GM19025 (cell line): Measurements from ENCODE around the gene TRIM61.
"Not testable (repeated sequence)": the region's sequence is repeated elsewhere in the genome, so short reads cannot be mapped to it uniquely, and the experiment has no call there.

Experiments used
- ATAC-seq: cut with Tn5 transposase; IDR thresholded peaks from one replicate; pipeline ENCODE4 v1.9.1; 2021; ENCODE audit warnings: mild to moderate bottlenecking, low read depth, moderate library complexity; ENCODE audit not compliant: unreplicated experiment

The TRIM61 gene

GRCh38 chr4:164977243-164978164 lies at the start of gene TRIM61:
Gene TRIM61 (minus strand): TSS chr4:164977657. CDS start chr4:164970002, 7,655 bp downstream.
- ATAC-seq, result peak; percentile 100

DNA sequence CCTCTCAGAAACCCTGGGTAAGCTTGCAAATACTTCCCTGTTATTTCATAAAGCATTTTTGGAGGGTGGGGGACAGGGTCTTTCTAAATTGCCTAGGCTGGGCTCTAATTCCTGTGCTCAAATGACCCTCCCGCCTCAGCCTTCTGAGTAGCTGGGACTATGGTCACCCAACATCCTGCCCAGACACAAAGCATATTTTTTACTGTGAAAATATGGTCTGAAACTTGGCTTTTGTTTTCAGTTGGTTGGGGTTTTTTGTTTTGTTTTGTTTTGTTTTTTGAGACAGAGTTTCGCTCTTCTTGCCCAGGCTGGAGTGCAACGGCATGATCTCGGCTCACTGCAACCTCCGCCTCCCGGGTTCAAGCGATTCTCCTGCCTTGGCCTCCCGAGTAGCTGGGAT lies 48.3 kb upstream of the TRIM61 start:
- not testable (repeated sequence) for ATAC-seq

- ATAC-seq, result not testable (repeated sequence)
These were observed 42.5 kb upstream of the TRIM61 start for GRCh38 chr4:165019995-165020394.

DNA sequence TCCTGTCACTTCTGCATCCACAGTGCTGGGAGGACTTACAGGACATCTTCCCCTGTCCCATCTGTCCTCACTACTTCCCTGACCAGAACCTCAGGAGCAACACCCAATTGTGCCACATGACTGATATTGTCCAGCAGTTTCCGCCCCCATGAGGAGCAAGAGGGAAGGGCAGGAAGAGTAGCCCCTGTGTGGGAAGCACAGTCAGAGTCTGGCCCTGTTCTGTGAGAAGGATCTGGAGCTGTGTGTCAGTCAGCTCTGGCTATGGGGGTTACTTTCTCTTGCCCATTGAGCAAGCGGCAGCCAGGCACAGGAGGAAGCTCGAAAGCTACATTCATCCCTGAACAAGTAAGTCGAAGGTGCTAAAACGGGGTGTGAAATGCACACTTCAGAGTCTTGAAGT lies 39.5 kb upstream of the TRIM61 start:
- ATAC-seq, result peak; percentile 55

DNA sequence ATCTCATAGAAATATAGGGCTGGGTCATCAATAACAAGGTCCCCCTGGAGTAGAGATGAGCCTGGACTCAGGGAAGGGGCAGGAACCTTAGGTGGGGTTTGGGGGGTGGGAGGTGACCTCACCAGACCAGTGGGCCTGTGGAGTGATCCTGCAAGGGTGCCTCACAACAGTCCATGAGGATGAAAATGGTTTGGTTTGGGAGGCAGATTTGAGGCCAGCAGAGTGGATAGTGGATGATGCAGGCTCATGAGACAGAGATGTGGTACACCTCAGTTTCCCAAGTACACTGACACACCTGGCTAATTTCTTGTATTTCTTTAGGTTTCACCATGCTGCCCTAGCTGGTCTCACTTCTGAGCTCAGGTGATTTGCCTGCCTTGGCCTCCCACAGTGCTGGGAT lies 36.2 kb upstream of the TRIM61 start:
- no peak for ATAC-seq

GRCh38 chr4:165011403-165011802 lies 33.9 kb upstream of the TRIM61 start:
- no peak for ATAC-seq

DNA sequence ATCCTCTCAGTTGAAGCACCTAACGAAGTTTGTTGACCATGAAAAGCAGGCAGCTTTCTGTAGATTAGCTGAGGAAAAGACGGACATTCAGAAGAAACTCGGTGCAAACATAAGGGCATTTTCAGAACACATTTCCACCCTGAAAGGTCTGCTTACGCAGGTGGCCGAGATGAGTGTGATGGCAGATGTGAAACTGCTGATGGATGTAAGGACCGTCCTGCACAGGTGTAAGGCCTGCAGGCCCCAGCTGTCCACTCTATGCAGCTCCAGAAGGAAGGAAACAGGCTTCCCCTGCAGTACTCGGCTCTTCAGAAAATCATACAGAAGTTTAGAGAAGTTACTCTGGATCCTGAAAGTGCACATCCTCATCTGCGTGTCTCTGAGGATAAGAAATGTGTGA lies 33.5 kb upstream of the TRIM61 start:
- no peak for ATAC-seq

DNA sequence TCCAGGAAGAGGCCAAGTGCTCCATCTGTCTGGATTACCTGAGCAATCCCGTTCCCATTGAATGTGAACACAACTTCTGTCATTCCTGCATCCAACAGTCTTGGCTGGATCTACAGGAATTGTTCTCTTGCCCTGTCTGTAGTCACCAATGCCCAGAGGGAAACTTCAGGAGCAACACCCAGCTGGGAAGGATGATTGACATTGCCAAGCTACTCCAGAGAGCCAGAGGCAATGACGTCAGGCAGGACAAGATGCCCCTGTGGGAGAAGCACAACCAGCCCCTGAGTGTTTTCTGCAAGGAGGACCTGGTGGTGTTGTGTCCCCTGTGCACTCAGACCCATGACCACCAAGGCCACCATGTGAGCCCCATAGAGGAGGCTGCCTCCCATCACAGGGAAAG lies 33.0 kb upstream of the TRIM61 start:
- ATAC-seq, result no peak

GRCh38 chr4:165009493-165010227 lies 32.2 kb upstream of the TRIM61 start:
- peak; percentile 54 for ATAC-seq

- no peak for ATAC-seq
These were observed 29.4 kb upstream of the TRIM61 start for GRCh38 chr4:165006886-165007285.

GRCh38 chr4:165006456-165006855 lies 29.0 kb upstream of the TRIM61 start:
- ATAC-seq, result no peak

GRCh38 chr4:165005352-165005925 lies 28.0 kb upstream of the TRIM61 start:
- ATAC-seq, result no peak

- not testable (repeated sequence) for ATAC-seq
These were observed 24.5 kb upstream of the TRIM61 start for GRCh38 chr4:165001957-165002356.

DNA sequence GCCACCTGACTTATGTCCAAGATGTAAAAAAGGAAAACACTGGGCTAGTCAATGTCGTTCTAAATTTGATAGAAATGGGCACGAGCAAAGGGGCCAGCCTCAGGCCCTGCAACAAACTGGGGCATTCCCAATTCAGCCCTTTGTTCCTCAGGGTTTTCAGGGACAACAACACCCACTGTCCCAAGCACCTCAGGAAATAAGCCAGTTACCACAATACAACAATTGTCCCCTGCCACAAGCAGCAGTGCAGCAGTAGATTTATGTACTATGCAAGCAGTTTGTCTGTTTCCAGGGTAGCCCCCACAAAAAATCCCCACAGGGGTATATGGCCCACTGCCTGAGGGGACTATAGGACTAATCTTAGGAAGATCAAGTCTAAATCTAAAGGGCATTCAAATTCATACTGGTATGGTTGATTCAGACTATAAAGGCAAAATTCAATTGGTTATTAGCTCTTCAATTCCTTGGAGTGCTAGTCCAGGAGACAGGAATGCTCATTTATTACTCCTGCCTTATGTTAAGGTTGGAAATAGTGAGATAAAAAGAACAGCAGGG lies 21.1 kb upstream of the TRIM61 start:
- not testable (repeated sequence) for ATAC-seq

- no peak for ATAC-seq
These were observed 20.5 kb upstream of the TRIM61 start for GRCh38 chr4:164997941-164998340.

- ATAC-seq, result no peak
These were observed 19.9 kb upstream of the TRIM61 start for GRCh38 chr4:164997324-164997723.

- not testable (repeated sequence) for ATAC-seq
These were observed 18.7 kb upstream of the TRIM61 start for GRCh38 chr4:164996123-164996522.

DNA sequence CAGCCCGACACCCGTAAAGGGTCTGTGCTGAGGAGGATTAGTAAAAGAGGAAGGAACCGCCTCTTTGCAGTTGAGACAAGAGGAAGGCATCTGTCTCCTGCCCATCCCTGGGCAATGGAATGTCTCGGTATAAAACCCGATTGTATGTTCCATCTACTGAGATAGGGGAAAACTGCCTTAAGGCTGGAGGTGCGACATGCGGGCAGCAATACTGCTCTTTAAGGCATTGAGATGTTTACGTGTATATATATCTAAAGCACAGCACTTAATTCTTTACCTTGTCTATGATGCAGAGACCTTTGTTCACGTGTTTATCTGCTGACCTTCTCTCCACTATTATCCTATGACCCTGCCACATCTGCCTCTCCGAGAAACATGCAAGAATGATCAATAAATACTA lies 13.3 kb upstream of the TRIM61 start:
- ATAC-seq, result not testable (repeated sequence)

- no peak for ATAC-seq
These were observed 12.0 kb upstream of the TRIM61 start for GRCh38 chr4:164989471-164989870.

DNA sequence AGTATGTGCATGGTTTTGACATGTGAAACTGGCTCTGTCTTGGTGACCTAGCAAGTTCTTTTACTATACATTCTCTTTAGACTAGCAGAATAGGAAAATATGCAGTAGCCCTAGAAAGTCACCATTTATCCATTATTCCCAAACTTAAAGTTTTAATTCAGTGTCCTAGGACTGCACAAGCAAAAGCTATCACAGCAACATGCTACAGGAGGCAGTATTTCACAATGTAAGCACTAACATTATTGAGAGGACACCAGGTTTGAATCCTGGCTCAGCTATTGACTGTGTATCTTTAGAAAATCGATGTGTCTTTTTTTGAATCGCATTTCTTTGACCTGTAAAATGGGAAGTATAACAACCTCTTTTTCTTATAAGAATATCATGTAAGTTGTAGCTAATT lies 5.5 kb downstream of the TRIM61 start:
- not testable (repeated sequence) for ATAC-seq

DNA sequence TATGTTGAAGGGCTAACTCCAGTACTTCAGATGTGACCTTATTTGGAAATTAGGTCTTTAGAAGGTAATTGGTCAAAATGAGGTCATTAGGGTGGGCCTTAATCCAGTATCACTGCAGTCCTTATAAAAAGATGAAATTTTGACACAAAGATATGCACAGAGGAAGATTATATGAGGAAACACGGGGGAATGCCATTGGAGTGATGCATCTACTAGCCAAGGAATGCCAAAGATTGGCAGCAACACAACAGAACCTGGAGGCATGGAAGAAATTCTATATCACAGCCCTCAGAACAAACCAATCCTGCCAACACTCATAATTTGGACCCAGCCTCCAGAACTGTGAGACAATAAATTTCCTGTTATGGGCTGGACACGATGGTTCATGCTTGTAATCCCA lies 17.6 kb downstream of the TRIM61 start:
- no peak for ATAC-seq
